Parathyroid adenoma (tissue), 2 donors: Measurements from ENCODE around the gene C3.

ENCODE experiments used
- H2AFZ ChIP-seq: fragments of 300-600 bp; sonication (generic); one replicate; pipeline ENCODE4 v1.7.0; 2017; ENCODE audit warnings: antibody characterized with exemption, mild to moderate bottlenecking
- H3K27ac ChIP-seq: fragments of 300-600 bp; sonication (generic); one replicate; pipeline ENCODE4 v1.7.0; 2017
- H3K27me3 ChIP-seq: fragments of 300-600 bp; sonication (generic); one replicate; pipeline ENCODE4 v1.7.0; 2017; ENCODE audit warnings: low read length; ENCODE audit not compliant: control insufficient read depth, insufficient read depth
- H3K36me3 ChIP-seq: fragments of 300-600 bp; sonication (generic); one replicate; pipeline ENCODE4 v1.7.0; 2017; ENCODE audit warnings: low read length; ENCODE audit not compliant: control insufficient read depth, insufficient read depth
- H3K4me1 ChIP-seq: fragments of 300-600 bp; sonication (generic); one replicate; pipeline ENCODE4 v1.7.0; 2017; ENCODE audit warnings: control low read depth
- H3K4me2 ChIP-seq: fragments of 300-600 bp; sonication (generic); one replicate; pipeline ENCODE4 v1.7.0; 2017; ENCODE audit warnings: low read length
- H3K4me3 ChIP-seq: fragments of 300-600 bp; sonication (generic); one replicate; pipeline ENCODE4 v1.7.0; 2017; ENCODE audit warnings: low read depth, low read length
- H3K79me2 ChIP-seq: fragments of 300-600 bp; sonication (generic); one replicate; pipeline ENCODE4 v1.7.0; 2017; ENCODE audit warnings: control low read depth
- H3K9ac ChIP-seq: fragments of 300-600 bp; sonication (generic); one replicate; pipeline ENCODE4 v1.7.0; 2017; ENCODE audit warnings: mild to moderate bottlenecking
- H3K9me3 ChIP-seq: fragments of 300-600 bp; sonication (generic); one replicate; pipeline ENCODE4 v1.7.0; 2017; ENCODE audit warnings: low read length; ENCODE audit not compliant: control insufficient read depth
- TF ChIP-seq, protein P1 (sequence below): fragments of 300-600 bp; sonication (generic); IDR thresholded peaks from one replicate; pipeline ENCODE4 v1.7.0; 2017; ENCODE audit warnings: antibody characterized with exemption, mild to moderate bottlenecking
- donor health status: primary hyperparathyroidism.

C3 gene

DNA sequence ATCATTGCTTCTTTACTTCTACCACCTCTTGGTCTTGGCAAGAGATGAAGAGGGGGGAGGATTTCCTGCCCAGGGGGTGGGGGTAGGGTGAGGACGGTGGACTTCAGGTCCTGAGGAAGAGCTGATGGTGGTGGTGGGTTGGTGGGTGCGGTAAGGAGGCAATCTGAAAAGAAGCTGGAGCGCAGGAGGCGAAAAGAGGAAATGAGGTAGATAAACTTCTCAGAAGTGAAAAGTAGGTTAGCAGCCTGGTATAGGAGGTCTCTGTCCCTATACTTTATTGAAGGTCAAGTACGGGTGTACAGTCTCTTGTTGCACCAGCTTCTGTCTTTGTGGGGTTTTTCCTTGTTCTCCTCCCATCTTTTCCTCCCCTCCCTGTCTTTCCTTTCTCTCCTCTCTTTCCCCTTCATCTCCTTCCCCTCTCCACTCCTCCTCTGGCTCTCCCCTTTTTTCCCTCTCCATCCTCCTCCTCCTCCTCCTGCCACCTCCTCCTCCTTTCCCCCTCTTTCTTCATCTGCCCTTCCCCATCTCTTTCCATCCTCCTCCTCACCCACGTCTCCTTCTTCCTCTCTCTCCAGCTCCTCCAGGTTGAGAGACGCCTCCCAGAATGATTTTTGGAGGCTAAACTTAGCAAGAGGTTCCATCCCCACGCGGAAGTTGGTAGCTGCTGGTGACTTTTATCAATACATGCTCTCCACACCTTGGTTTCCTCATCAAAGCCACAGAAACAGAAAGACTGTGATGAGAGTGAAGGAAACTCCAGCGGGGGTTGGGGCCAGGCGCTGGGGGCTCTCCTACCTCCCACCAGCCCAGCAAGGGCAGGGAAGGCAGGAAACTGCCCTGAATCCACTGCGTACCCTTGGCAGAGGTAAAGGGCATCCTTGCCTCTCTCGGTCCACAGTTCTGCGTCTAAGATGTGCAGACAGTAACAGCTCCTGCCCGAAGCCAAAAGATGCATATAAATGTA, 65.8 kb downstream of the C3 start:
- TF ChIP-seq, protein P1, sequence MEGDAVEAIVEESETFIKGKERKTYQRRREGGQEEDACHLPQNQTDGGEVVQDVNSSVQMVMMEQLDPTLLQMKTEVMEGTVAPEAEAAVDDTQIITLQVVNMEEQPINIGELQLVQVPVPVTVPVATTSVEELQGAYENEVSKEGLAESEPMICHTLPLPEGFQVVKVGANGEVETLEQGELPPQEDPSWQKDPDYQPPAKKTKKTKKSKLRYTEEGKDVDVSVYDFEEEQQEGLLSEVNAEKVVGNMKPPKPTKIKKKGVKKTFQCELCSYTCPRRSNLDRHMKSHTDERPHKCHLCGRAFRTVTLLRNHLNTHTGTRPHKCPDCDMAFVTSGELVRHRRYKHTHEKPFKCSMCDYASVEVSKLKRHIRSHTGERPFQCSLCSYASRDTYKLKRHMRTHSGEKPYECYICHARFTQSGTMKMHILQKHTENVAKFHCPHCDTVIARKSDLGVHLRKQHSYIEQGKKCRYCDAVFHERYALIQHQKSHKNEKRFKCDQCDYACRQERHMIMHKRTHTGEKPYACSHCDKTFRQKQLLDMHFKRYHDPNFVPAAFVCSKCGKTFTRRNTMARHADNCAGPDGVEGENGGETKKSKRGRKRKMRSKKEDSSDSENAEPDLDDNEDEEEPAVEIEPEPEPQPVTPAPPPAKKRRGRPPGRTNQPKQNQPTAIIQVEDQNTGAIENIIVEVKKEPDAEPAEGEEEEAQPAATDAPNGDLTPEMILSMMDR, result no peak
- Histone ChIP-seq H3K79me2 (no peaks in the 10 kb centered on the region), H3K9me3 (no peaks in the 10 kb centered on the region), H3K36me3 (no peaks in the 10 kb centered on the region), H3K27me3 (no peaks in the 10 kb centered on the region), H3K27ac (no peak overlapping the region), H3K4me2 (no peak overlapping the region), H3K4me1 (no peaks in the 10 kb centered on the region), H3K4me3 (no peak overlapping the region), H3K9ac (no peak overlapping the region), H2AFZ (no peak overlapping the region)

DNA sequence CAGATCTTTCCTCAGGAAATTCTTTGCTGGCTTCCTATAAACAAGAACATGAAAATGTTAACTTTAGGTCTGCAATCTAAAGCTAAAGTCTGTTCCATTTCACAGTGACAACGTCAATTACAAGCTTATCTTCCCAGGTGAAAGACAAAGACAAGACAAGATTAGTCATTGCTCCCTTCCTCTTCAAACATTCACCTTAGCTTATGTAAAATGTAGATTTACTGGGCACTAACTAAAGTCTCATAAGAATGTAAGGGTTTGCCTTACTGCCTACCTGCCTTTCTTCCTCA, 67.7 kb downstream of the C3 start:
- TF ChIP-seq, protein P1, result no peak
- Histone ChIP-seq H3K4me1 (no peaks in the 10 kb centered on the region), H2AFZ (no peak overlapping the region), H3K27ac (no peak overlapping the region), H3K9ac (no peak overlapping the region), H3K36me3 (no peaks in the 10 kb centered on the region), H3K27me3 (no peaks in the 10 kb centered on the region), H3K4me3 (no peak overlapping the region), H3K79me2 (no peaks in the 10 kb centered on the region), H3K4me2 (no peak overlapping the region), H3K9me3 (no peaks in the 10 kb centered on the region)

DNA sequence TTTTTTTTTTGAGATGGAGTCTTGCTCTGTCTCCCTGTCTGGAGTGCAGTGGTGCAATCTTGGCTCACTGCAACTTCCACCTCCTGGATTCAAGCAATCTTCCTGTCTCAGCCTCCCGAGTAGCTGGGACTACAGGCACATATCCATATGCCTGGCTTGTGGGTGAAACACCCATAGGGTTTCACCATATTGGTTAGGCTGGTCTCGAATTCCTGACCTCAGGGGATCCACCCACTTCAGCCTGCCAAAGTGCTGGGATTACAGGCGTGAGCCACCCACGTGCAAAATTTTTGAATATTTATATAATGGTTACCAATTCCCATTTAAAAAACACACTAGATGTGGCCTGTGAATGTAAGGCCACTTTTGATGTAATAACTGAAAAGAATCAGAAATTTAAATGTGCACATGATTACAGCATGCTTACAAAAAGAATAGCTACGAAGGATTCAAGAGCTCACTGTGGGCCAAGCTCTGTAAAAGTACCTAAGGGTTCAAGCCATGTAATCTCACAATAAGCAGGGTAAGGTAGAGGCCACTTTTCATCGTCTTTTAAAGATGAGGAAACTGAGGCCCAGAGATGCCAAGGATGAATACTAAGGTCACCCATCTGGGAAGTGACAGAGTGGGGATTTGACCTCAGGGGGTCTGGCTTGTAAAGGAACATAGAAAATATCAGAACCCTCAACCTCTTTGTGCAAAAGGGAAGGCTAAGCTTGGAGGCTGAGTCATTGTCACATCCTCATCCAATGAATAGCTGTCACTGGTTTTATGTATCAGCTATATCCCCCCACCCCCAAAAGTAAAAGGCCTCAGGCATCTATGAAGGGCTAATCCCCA, 68.3 kb downstream of the C3 start:
- Histone ChIP-seq H3K27me3 (no peaks in the 10 kb centered on the region), H3K4me1 (no peaks in the 10 kb centered on the region), H2AFZ (no peak overlapping the region), H3K79me2 (no peaks in the 10 kb centered on the region), H3K9ac (no peak overlapping the region), H3K4me3 (no peak overlapping the region), H3K27ac (no peak overlapping the region), H3K4me2 (no peak overlapping the region), H3K9me3 (no peaks in the 10 kb centered on the region), H3K36me3 (no peaks in the 10 kb centered on the region)
- TF ChIP-seq, protein P1, result no peak

DNA sequence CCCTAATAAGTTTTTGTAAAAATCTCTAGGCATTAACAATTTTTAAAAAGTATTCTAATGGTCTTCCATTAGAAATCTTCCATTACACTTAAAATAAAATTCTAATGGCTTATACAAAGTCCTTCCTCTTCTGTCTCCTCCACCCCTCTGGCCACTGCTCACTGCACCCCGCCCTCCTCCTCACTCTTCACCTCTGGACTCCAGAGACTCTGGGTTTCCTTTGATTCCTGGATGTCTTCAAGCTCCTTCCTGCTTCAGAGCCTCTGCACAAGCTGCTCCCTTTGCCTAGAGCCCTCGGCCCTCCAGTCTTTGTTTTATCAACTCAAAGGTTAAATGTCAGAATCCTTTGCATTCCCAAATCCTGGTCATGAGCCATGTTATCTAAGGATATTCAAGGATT, 71.3 kb downstream of the C3 start:
- TF ChIP-seq, protein P1, result no peak
- Histone ChIP-seq H3K9ac (no peak overlapping the region), H3K4me3 (no peak overlapping the region)

More for the DNA sequence above, 71.3 kb downstream of the C3 start:
- H3K4me1 ChIP-seq, result no peaks in the 10 kb centered on the region
- no peaks in the 10 kb centered on the region for H3K9me3 ChIP-seq
- no peaks in the 10 kb centered on the region for H3K79me2 ChIP-seq
- no peak overlapping the region for H3K27ac ChIP-seq
- H3K36me3 ChIP-seq, result no peaks in the 10 kb centered on the region
- H2AFZ ChIP-seq, result no peak overlapping the region
- no peaks in the 10 kb centered on the region for H3K27me3 ChIP-seq
- H3K4me2 ChIP-seq, result no peak overlapping the region
